IMR-90 (cell line): ENCODE results near the gene KRT76. TPM values are rescaled to one million over a fixed set of nuclear protein-coding genes. Genes with fewer than 3 reads are reported as not detected.

Experiments used
- ATAC-seq: fragments of 200-7000 bp; cut with Tn5 transposase; 2 replicates; pipeline ENCODE4 v1.9.1; 2020; ENCODE audit warnings: low read depth, mild to moderate bottlenecking, moderate library complexity
- BruUV-seq: library from RNA; stranded (reverse); fragments of 400-500 nt; replicated peaks from 2 replicates; lab custom pipeline; 2021; lab: Mats Ljungman, UMichigan
- CTCF ChIA-PET: fragments of 300-600 bp; formaldehyde crosslinking; extraction: SDS; loops from one replicate; lab custom pipeline; 2021; ENCODE audit warnings: antibody characterized with exemption; lab: Yijun Ruan, JAX
- POLR2A ChIA-PET: fragments of 300-600 bp; sonication (Branson Sonifier 250); formaldehyde crosslinking; loops from one replicate; lab custom pipeline; 2022; ENCODE audit warnings: antibody characterized with exemption; ENCODE audit not compliant: unreplicated experiment; lab: Charles Lee
- DNase-seq: peaks from one replicate; pipeline ENCODE4 v3.0.0; 2013
- H2AFZ ChIP-seq: replicated peaks from 2 replicates; pipeline ENCODE3; 2013; ENCODE audit warnings: low read length, mild to moderate bottlenecking; ENCODE audit not compliant: poor library complexity
- H2AK5ac ChIP-seq: 2 replicates; pipeline ENCODE4 v1.6.1; 2013; ENCODE audit warnings: low read depth, low read length, inconsistent platforms
- H2AK9ac ChIP-seq: replicated peaks from 2 replicates; pipeline ENCODE3; 2013; ENCODE audit warnings: mild to moderate bottlenecking, low read depth, low read length, moderate library complexity; ENCODE audit not compliant: poor library complexity
- H2BK120ac ChIP-seq: 2 replicates; pipeline ENCODE4 v1.6.1; 2013; ENCODE audit warnings: low read depth, low read length, inconsistent platforms
- H2BK15ac ChIP-seq: 3 replicates; pipeline ENCODE4 v1.6.1; 2013; ENCODE audit warnings: low read depth, low read length, inconsistent platforms
- H2BK20ac ChIP-seq: 2 replicates; pipeline ENCODE4 v1.6.1; 2013; ENCODE audit warnings: low read depth, mild to moderate bottlenecking, inconsistent platforms, low read length, moderate library complexity
- H2BK5ac ChIP-seq: 2 replicates; pipeline ENCODE4 v1.6.1; 2013; ENCODE audit warnings: mild to moderate bottlenecking, low read depth, low read length, inconsistent platforms; ENCODE audit not compliant: poor library complexity, severe bottlenecking
- H3K14ac ChIP-seq: replicated peaks from 2 replicates; pipeline ENCODE4 v1.6.1; 2013; ENCODE audit warnings: low read depth, low read length, inconsistent platforms
- H3K18ac ChIP-seq: 2 replicates; pipeline ENCODE4 v1.6.1; 2013; ENCODE audit warnings: low read depth, low read length, control low read depth
- H3K23ac ChIP-seq: 2 replicates; pipeline ENCODE4 v1.6.1; 2013; ENCODE audit warnings: low read depth, low read length, inconsistent platforms
- H3K27ac ChIP-seq: 2 replicates; pipeline ENCODE4 v1.5.1; 2013; ENCODE audit warnings: mild to moderate bottlenecking, control low read depth, low read length; ENCODE audit not compliant: insufficient read depth
- H3K27me3 ChIP-seq: 2 replicates; pipeline ENCODE4 v1.6.1; 2013; ENCODE audit warnings: low read length; ENCODE audit not compliant: control insufficient read depth, insufficient read depth
- H3K36me3 ChIP-seq: 2 replicates; pipeline ENCODE4 v1.6.1; 2013; ENCODE audit warnings: low read length, mixed read lengths; ENCODE audit not compliant: control insufficient read depth, insufficient read depth
- H3K4ac ChIP-seq: 2 replicates; pipeline ENCODE4 v1.6.1; 2013; ENCODE audit warnings: low read depth, low read length, inconsistent platforms
- H3K4me1 ChIP-seq: 2 replicates; pipeline ENCODE4 v1.6.1; 2013; ENCODE audit warnings: low read length, mixed read lengths; ENCODE audit not compliant: control insufficient read depth, insufficient read depth
- H3K4me2 ChIP-seq: 2 replicates; pipeline ENCODE4 v1.6.1; 2013; ENCODE audit warnings: low read depth, mild to moderate bottlenecking, control low read depth, low read length, moderate library complexity
- H3K4me3 ChIP-seq: 2 replicates; pipeline ENCODE4 v1.5.1; 2013; ENCODE audit warnings: low read depth, mild to moderate bottlenecking, control low read depth, low read length, moderate library complexity; ENCODE audit not compliant: insufficient read depth
- H3K56ac ChIP-seq: 2 replicates; pipeline ENCODE4 v1.6.1; 2013; ENCODE audit warnings: low read length, inconsistent platforms; ENCODE audit not compliant: insufficient read depth; ENCODE audit errors: extremely low read depth
- H3K79me1 ChIP-seq, 2 experiments: 2 replicates each; pipeline ENCODE4 v1.6.1; 2013; ENCODE audit warnings: low read length in 2 of 2, inconsistent platforms in 1 of 2, low read depth in 1 of 2
- H3K9ac ChIP-seq: 2 replicates; pipeline ENCODE4 v1.6.1; 2013; ENCODE audit warnings: low read depth, low read length, control low read depth
- H3K9me1 ChIP-seq: 2 replicates; pipeline ENCODE4 v1.6.1; 2013; ENCODE audit warnings: low read length, inconsistent platforms; ENCODE audit not compliant: insufficient read depth
- H3K9me3 ChIP-seq: 2 replicates; pipeline ENCODE4 v1.6.1; 2013; ENCODE audit warnings: low read length; ENCODE audit not compliant: control insufficient read depth, insufficient read depth
- H4K20me1 ChIP-seq: 2 replicates; pipeline ENCODE4 v1.6.1; 2013; ENCODE audit warnings: low read length, inconsistent platforms; ENCODE audit not compliant: insufficient read depth
- H4K5ac ChIP-seq: 2 replicates; pipeline ENCODE4 v1.6.1; 2013; ENCODE audit warnings: mild to moderate bottlenecking, low read depth, low read length, control low read depth
- H4K8ac ChIP-seq, 2 experiments: 2 replicates each; pipeline ENCODE4 v1.6.1; 2013; ENCODE audit warnings: low read depth in 2 of 2, low read length in 2 of 2, control low read depth in 1 of 2, inconsistent platforms in 1 of 2
- H4K91ac ChIP-seq: 2 replicates; pipeline ENCODE4 v1.6.1; 2013; ENCODE audit warnings: low read depth, low read length, inconsistent platforms; ENCODE audit not compliant: insufficient read depth
- BHLHE40 ChIP-seq: fragments of 150-350 bp; IDR thresholded peaks from 2 replicates; pipeline ENCODE4 v1.6.1; 2016; ENCODE audit warnings: mild to moderate bottlenecking, low read depth, low read length
- CEBPB ChIP-seq: IDR thresholded peaks from 2 replicates; pipeline ENCODE4 v1.6.1; 2012; ENCODE audit warnings: low read depth, low read length, improper control_type of control experiment
- CHD1 ChIP-seq: IDR thresholded peaks from 2 replicates; pipeline ENCODE4 v1.6.1; 2012; ENCODE audit warnings: low read depth, low read length, improper control_type of control experiment
- FOS ChIP-seq: fragments of 150-350 bp; IDR thresholded peaks from 2 replicates; pipeline ENCODE4 v1.6.1; 2016; ENCODE audit warnings: low read depth, low read length
- MAFK ChIP-seq: IDR thresholded peaks from 2 replicates; pipeline ENCODE4 v1.6.1; 2012; ENCODE audit warnings: low read depth, low read length, improper control_type of control experiment
- MAZ ChIP-seq: IDR thresholded peaks from 2 replicates; pipeline ENCODE4 v1.6.1; 2012; ENCODE audit warnings: low read depth, mild to moderate bottlenecking, low read length, improper control_type of control experiment, moderate library complexity, borderline replicate concordance
- MXI1 ChIP-seq: IDR thresholded peaks from 2 replicates; pipeline ENCODE4 v1.6.1; 2012; ENCODE audit warnings: low read depth, mild to moderate bottlenecking, low read length, moderate library complexity, borderline replicate concordance
- NFE2L2 ChIP-seq: fragments of 150-350 bp; IDR thresholded peaks from 2 replicates; pipeline ENCODE4 v1.6.1; 2016; ENCODE audit warnings: low read depth, mild to moderate bottlenecking, low read length
- POLR2A ChIP-seq: IDR thresholded peaks from 2 replicates; pipeline ENCODE4 v1.6.1; 2012; ENCODE audit warnings: mild to moderate bottlenecking, low read depth, low read length
- RAD21 ChIP-seq: IDR thresholded peaks from 2 replicates; pipeline ENCODE4 v1.6.1; 2012; ENCODE audit warnings: low read length, improper control_type of control experiment
- RCOR1 ChIP-seq: IDR thresholded peaks from 2 replicates; pipeline ENCODE4 v1.6.1; 2012; ENCODE audit warnings: mild to moderate bottlenecking, low read length, improper control_type of control experiment; ENCODE audit not compliant: insufficient replicate concordance
- RFX5 ChIP-seq: IDR thresholded peaks from 2 replicates; pipeline ENCODE4 v1.8.0; 2012; ENCODE audit warnings: low read depth, mild to moderate bottlenecking, low read length, moderate library complexity
- SMC3 ChIP-seq: fragments of 150-350 bp; IDR thresholded peaks from 2 replicates; pipeline ENCODE4 v1.6.1; 2016; ENCODE audit warnings: low read depth, mild to moderate bottlenecking, antibody characterized with exemption, low read length, moderate library complexity
- WGBS, 2 experiments: methylation state at CpG; one replicate each; pipeline versions ENCODE4 v1.1.5 to v1.1.7; 2013; ENCODE audit warnings: missing lambda C conversion rate in 2 of 2; ENCODE audit not compliant: insufficient read length in 1 of 2; ENCODE audit errors: extremely low coverage in 2 of 2; 5-methylcytosine and 5-hydroxymethylcytosine counted together
- dilution Hi-C: fragments of 300-500 bp; cut with HindIII; formaldehyde crosslinking; loops from one replicate; pipeline ENCODE4 v1.14.3; 2018; ENCODE audit warnings: low sequenced_read_pairs; ENCODE audit not compliant: unreplicated experiment
- in situ Hi-C: fragments of 300-500 bp; cut with MboI; formaldehyde crosslinking; loops from 3 replicates; pipeline ENCODE4 v1.14.3; 2019; ENCODE audit warnings: low sequenced_read_pairs, inconsistent platforms, mixed read lengths
- intact Hi-C: fragments of 100-400 bp; cut with micrococcal nuclease; formaldehyde crosslinking; loops from 2 replicates; pipeline ENCODE4 v1.10.0; 2022
- polyA plus RNA-seq, 3 experiments: library from polyadenylated mRNA; depleted of rRNA; stranded (reverse); fragments of >200 nt; gene quantifications; 2 replicates each; pipeline ENCODE4 v1.2.3, GENCODE V29; 2012; ENCODE audit warnings: low replicate concordance in 1 of 3
- total RNA-seq: library from RNA; depleted of rRNA; stranded (reverse); fragments of >200 nt; gene quantifications from 2 replicates; pipeline ENCODE4 v1.2.3, GENCODE V29; 2012
- TF ChIP-seq, protein P1 (sequence below): fragments of 150-350 bp; IDR thresholded peaks from 2 replicates; pipeline ENCODE4 v1.6.1; 2016; ENCODE audit warnings: low read depth, mild to moderate bottlenecking, low read length, moderate library complexity, borderline replicate concordance
- TF ChIP-seq, protein P2 (sequence below): fragments of 150-350 bp; IDR thresholded peaks from 2 replicates; pipeline ENCODE4 v1.6.1; 2017; ENCODE audit warnings: mild to moderate bottlenecking, antibody characterized with exemption, low read length, low read depth
- TF ChIP-seq, protein P3 (sequence below): conservative IDR thresholded peaks from 2 replicates; pipeline ENCODE4 v1.5.1; 2012; ENCODE audit warnings: mild to moderate bottlenecking, low read depth, low read length, improper control_type of control experiment

The KRT76 gene
- total and polyA plus RNA-seq, 2 of the 4 experiments (the other 2 are of a cell fraction), result not detected

DNA sequence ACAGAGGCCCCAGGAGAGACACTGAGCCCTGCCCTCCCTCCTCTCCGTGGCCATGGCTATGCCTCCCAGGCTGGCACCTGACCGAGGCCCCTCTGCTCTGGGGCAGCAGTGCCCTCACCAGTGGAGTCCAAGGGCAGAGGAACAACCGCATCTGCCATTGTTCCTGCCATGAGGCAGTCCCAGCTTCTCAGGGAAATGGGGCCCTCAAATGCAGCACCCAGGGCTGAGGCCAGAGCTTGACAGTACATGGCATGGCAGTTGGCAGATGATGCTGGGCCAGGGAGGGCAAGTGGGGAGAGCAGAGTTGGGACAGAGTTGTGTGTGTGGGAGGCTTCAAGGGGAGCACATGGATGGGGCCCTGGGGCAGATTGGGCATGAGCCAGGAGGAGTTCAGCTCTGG, 52.8 kb downstream of the KRT76 start:
- ATAC-seq, result no peak
- Histone ChIP-seq H3K9me1 (no peaks in the 10 kb centered on the region), H3K56ac (no peak overlapping the region), H3K23ac (no peak overlapping the region), H3K4me2 (no peak overlapping the region), H2BK20ac (no peak overlapping the region), H3K79me1 (no peaks in the 10 kb centered on the region), H3K14ac (no peak overlapping the region), H4K5ac (no peak overlapping the region), H2AK5ac (no peak overlapping the region), H4K20me1 (no peaks in the 10 kb centered on the region), H3K4ac (no peak overlapping the region), H2AK9ac (no peak overlapping the region), H2BK5ac (no peak overlapping the region), H2BK120ac (no peak overlapping the region), H3K27me3 (peaks cover 5% of the 10 kb centered on the region), H3K9ac (no peak overlapping the region), H3K4me1 (no peaks in the 10 kb centered on the region), H2AFZ (no peak overlapping the region), H3K4me3 (no peak overlapping the region), H3K18ac (no peak overlapping the region), H3K36me3 (no peaks in the 10 kb centered on the region), H3K27ac (no peak overlapping the region), H4K91ac (no peak overlapping the region), H3K9me3 (no peaks in the 10 kb centered on the region), H2BK15ac (no peak overlapping the region), H4K8ac (no peak overlapping the region)
- intact Hi-C loops, result loop anchor here (10.0 kb wide), 1 partner anchor 140 kb away; no protein-coding TSS in a partner anchor
- no TSS peak for BruUV-seq
- no peak for DNase-seq
- TF ChIP-seq SMC3, result no peak
- TF ChIP-seq MAZ, result no peak
- TF ChIP-seq BHLHE40, result no peak
- no peak for TF ChIP-seq RFX5
- TF ChIP-seq CEBPB, result no peak
- TF ChIP-seq RCOR1, result no peak
- no peak for TF ChIP-seq CHD1
- TF ChIP-seq RAD21, result no peak
- no peak for TF ChIP-seq FOS
- TF ChIP-seq, protein P1, sequence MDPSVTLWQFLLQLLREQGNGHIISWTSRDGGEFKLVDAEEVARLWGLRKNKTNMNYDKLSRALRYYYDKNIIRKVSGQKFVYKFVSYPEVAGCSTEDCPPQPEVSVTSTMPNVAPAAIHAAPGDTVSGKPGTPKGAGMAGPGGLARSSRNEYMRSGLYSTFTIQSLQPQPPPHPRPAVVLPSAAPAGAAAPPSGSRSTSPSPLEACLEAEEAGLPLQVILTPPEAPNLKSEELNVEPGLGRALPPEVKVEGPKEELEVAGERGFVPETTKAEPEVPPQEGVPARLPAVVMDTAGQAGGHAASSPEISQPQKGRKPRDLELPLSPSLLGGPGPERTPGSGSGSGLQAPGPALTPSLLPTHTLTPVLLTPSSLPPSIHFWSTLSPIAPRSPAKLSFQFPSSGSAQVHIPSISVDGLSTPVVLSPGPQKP, result no peak
- TF ChIP-seq POLR2A, result no peak
- no peak for TF ChIP-seq NFE2L2
- no peak for TF ChIP-seq MAFK
- TF ChIP-seq, protein P2, sequence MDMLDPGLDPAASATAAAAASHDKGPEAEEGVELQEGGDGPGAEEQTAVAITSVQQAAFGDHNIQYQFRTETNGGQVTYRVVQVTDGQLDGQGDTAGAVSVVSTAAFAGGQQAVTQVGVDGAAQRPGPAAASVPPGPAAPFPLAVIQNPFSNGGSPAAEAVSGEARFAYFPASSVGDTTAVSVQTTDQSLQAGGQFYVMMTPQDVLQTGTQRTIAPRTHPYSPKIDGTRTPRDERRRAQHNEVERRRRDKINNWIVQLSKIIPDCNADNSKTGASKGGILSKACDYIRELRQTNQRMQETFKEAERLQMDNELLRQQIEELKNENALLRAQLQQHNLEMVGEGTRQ, result no peak
- TF ChIP-seq, protein P3, sequence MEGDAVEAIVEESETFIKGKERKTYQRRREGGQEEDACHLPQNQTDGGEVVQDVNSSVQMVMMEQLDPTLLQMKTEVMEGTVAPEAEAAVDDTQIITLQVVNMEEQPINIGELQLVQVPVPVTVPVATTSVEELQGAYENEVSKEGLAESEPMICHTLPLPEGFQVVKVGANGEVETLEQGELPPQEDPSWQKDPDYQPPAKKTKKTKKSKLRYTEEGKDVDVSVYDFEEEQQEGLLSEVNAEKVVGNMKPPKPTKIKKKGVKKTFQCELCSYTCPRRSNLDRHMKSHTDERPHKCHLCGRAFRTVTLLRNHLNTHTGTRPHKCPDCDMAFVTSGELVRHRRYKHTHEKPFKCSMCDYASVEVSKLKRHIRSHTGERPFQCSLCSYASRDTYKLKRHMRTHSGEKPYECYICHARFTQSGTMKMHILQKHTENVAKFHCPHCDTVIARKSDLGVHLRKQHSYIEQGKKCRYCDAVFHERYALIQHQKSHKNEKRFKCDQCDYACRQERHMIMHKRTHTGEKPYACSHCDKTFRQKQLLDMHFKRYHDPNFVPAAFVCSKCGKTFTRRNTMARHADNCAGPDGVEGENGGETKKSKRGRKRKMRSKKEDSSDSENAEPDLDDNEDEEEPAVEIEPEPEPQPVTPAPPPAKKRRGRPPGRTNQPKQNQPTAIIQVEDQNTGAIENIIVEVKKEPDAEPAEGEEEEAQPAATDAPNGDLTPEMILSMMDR, result no peak
- no peak for TF ChIP-seq MXI1
- dilution Hi-C loops, result no loop called here
- POLR2A ChIA-PET, result no interaction called here
- CTCF ChIA-PET, result no interaction called here
- 50% methylated on average over 2 of the region's 3 CpGs; no CpG with 5 or more reads in 1 of the 2 experiments for WGBS, 2 experiments
- in situ Hi-C loops, result no loop called here
